Neural progenitor cell (in vitro differentiated cells): ENCODE data around the gene POU6F2.

Source experiments
- EZH2 ChIP-seq: fragments of 200-600 bp; sonication (generic); IDR thresholded peaks from 2 replicates; pipeline ENCODE4 v1.6.1; 2017; ENCODE audit warnings: antibody characterized with exemption, mild to moderate bottlenecking, moderate library complexity
- EZH2phosphoT487 ChIP-seq: fragments of 200-600 bp; sonication (generic); IDR thresholded peaks from 2 replicates; pipeline ENCODE4 v1.6.1; 2017; ENCODE audit warnings: antibody characterized with exemption
- TF ChIP-seq, protein P1 (sequence below): fragments of 200-600 bp; sonication (generic); IDR thresholded peaks from 2 replicates; pipeline ENCODE4 v1.5.1; 2017; ENCODE audit warnings: antibody characterized with exemption, mild to moderate bottlenecking

DNA sequence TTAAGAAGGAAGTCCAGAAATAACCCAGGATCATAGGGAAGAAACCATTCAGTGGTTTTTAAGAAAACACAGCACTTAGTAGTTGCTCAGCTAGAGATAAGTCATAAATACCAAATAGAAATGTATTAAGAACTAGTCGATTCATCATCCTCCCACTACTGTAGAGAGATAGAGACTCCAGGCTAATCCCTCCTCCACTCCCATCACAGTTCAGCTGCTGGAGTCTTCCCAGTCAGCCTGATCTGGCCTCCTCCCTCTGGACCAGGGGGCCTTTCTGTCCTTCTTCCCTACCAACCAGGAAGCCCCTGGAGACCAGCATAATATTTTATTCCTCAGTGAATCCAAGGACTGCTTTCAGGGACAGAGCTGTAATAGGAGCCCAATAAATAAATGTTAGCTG, 294.4 kb downstream of the POU6F2 start:
- TF ChIP-seq EZH2: no peak
- TF ChIP-seq, protein P1, sequence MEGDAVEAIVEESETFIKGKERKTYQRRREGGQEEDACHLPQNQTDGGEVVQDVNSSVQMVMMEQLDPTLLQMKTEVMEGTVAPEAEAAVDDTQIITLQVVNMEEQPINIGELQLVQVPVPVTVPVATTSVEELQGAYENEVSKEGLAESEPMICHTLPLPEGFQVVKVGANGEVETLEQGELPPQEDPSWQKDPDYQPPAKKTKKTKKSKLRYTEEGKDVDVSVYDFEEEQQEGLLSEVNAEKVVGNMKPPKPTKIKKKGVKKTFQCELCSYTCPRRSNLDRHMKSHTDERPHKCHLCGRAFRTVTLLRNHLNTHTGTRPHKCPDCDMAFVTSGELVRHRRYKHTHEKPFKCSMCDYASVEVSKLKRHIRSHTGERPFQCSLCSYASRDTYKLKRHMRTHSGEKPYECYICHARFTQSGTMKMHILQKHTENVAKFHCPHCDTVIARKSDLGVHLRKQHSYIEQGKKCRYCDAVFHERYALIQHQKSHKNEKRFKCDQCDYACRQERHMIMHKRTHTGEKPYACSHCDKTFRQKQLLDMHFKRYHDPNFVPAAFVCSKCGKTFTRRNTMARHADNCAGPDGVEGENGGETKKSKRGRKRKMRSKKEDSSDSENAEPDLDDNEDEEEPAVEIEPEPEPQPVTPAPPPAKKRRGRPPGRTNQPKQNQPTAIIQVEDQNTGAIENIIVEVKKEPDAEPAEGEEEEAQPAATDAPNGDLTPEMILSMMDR: no peak
- TF ChIP-seq EZH2phosphoT487: no peak
